OCI-LY3 (cell line): ENCODE data around the gene AKAP6.

Source experiments
- H2AFZ ChIP-seq: fragments of 200-600, 300-600 bp; shearing (Covaris generic); 2 replicates; pipeline ENCODE4 v1.6.0; 2014; ENCODE audit warnings: antibody characterized with exemption, low read depth, low read length
- H3K27ac ChIP-seq: fragments of 200-600, 300-600 bp; sonication (generic); 2 replicates; pipeline ENCODE4 v1.5.1; 2014; ENCODE audit warnings: mild to moderate bottlenecking, low read length, moderate library complexity, mixed read lengths
- H3K27me3 ChIP-seq: fragments of 200-600, 300-600 bp; sonication (generic); 2 replicates; pipeline ENCODE4 v1.6.1; 2014; ENCODE audit warnings: low read depth, low read length, mixed read lengths
- H3K36me3 ChIP-seq: fragments of 200-600, 300-600 bp; sonication (generic); replicated peaks from 2 replicates; pipeline ENCODE3; 2014; ENCODE audit warnings: low read depth, low read length, mixed read lengths
- H3K4me1 ChIP-seq: fragments of 300-600, 200-600 bp; sonication (generic); 2 replicates; pipeline ENCODE4 v1.6.1; 2014; ENCODE audit warnings: low read length, mixed read lengths
- H3K4me2 ChIP-seq: fragments of 200-600, 300-600 bp; sonication (generic); 2 replicates; pipeline ENCODE4 v1.6.1; 2014; ENCODE audit warnings: low read length, mixed read lengths
- H3K4me3 ChIP-seq: fragments of 300-600, 200-600 bp; sonication (generic); 2 replicates; pipeline ENCODE4 v1.5.1; 2014; ENCODE audit warnings: antibody characterized with exemption, mild to moderate bottlenecking, low read length, moderate library complexity
- H3K79me2 ChIP-seq: fragments of 300-600, 200-600 bp; shearing (Covaris generic); 2 replicates; pipeline ENCODE4 v1.6.1; 2014; ENCODE audit warnings: mild to moderate bottlenecking, low read length, mixed read lengths
- H3K9ac ChIP-seq: fragments of 300-600, 200-600 bp; shearing (Covaris generic); 2 replicates; pipeline ENCODE4 v1.6.0; 2014; ENCODE audit warnings: mild to moderate bottlenecking, low read length, moderate library complexity
- H3K9me3 ChIP-seq: fragments of 200-600, 300-600 bp; shearing (Covaris generic); 2 replicates; pipeline ENCODE4 v1.6.1; 2014; ENCODE audit warnings: low read length, mixed read lengths; ENCODE audit not compliant: insufficient read depth
- H4K20me1 ChIP-seq: fragments of 200-600, 300-600 bp; sonication (generic); 2 replicates; pipeline ENCODE4 v1.6.1; 2016; ENCODE audit warnings: low read length, mixed read lengths; ENCODE audit not compliant: insufficient read depth
- EZH2phosphoT487 ChIP-seq: fragments of 200-600 bp; shearing (Covaris generic); IDR thresholded peaks from 2 replicates; pipeline ENCODE4 v1.6.1; 2018; ENCODE audit warnings: antibody characterized with exemption, mixed run types, low read depth
- TF ChIP-seq, protein P1 (sequence below): fragments of 200-600, 300-600 bp; sonication (generic); IDR thresholded peaks from 2 replicates; pipeline ENCODE4 v1.5.1; 2014; ENCODE audit warnings: antibody characterized with exemption, low read length, low read depth

Gene AKAP6

DNA sequence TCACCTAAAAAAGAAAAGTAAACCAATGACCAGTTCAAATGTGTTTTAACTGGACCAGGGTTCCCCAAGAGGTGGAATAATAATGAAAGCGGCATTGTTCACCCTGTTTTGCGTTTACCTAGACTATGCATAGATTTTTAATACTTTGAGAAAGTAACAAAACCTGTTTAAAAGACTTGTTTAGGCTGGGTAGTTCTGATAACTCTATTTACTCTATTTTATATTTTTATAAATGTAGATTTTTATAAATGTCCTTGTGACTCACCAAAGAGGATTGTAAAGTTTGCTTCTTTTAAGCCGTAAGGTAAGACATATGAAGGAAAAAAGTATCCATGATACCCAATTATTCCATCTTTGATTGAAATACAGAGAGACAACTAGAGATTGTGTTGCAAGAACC is 321.6 kb downstream of the AKAP6 start:
- TF ChIP-seq, protein P1, sequence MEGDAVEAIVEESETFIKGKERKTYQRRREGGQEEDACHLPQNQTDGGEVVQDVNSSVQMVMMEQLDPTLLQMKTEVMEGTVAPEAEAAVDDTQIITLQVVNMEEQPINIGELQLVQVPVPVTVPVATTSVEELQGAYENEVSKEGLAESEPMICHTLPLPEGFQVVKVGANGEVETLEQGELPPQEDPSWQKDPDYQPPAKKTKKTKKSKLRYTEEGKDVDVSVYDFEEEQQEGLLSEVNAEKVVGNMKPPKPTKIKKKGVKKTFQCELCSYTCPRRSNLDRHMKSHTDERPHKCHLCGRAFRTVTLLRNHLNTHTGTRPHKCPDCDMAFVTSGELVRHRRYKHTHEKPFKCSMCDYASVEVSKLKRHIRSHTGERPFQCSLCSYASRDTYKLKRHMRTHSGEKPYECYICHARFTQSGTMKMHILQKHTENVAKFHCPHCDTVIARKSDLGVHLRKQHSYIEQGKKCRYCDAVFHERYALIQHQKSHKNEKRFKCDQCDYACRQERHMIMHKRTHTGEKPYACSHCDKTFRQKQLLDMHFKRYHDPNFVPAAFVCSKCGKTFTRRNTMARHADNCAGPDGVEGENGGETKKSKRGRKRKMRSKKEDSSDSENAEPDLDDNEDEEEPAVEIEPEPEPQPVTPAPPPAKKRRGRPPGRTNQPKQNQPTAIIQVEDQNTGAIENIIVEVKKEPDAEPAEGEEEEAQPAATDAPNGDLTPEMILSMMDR = no peak
- Histone ChIP-seq H3K27me3 (no peaks in the 10 kb centered on the region), H3K79me2 (no peaks in the 10 kb centered on the region), H4K20me1 (no peaks in the 10 kb centered on the region), H3K27ac (no peak overlapping the region), H3K36me3 (no peaks in the 10 kb centered on the region), H3K9ac (no peak overlapping the region), H2AFZ (no peak overlapping the region), H3K4me3 (no peak overlapping the region), H3K9me3 (no peaks in the 10 kb centered on the region), H3K4me1 (no peaks in the 10 kb centered on the region), H3K4me2 (no peak overlapping the region)

DNA sequence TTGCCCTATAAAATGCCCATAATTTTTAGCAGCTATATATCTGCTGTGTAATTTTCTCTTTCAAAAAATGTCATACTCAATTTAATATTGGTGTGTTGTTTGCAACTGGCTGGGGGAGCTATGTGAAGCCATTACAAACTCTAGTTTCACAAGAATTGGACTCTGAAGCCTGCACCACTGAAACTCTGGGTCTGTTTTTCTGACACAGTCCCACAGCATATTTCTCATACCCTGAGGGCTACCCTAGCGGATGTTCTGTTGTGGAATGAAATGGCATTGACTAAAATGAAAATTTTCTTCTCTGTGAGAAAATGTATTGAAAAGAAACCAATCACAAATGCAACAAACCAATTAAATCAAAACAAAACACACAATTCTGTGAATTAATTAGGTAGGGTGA is 325.0 kb downstream of the AKAP6 start:
- Histone ChIP-seq H3K27me3 (no peaks in the 10 kb centered on the region), H3K36me3 (no peaks in the 10 kb centered on the region), H3K4me2 (no peak overlapping the region), H3K9ac (no peak overlapping the region), H3K4me1 (peaks cover 29% of the 10 kb centered on the region), H3K9me3 (no peaks in the 10 kb centered on the region), H3K79me2 (no peaks in the 10 kb centered on the region), H3K27ac (no peak overlapping the region), H3K4me3 (no peak overlapping the region), H2AFZ (no peak overlapping the region), H4K20me1 (no peaks in the 10 kb centered on the region)
- no peak for TF ChIP-seq EZH2phosphoT487
- TF ChIP-seq, protein P1 = no peak

DNA sequence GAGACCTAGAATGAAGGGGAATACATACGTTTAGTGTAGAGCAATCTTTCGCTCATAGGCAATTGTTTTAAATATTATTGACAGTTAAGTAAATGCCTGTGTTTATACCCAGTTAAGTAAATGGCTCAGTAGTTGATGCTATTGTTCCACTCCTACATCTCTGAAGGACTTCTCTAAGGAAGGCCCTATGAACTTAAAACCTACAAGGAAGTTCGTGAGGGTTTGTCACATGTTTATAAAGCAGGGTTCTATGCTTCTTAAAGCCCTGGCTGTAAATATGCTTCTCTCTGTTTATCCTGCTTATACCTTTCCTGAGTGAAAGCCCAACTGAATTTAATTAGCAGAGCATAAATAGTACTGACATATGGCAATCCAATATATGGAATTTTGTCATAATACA is 327.5 kb downstream of the AKAP6 start:
- Histone ChIP-seq H3K4me3 (no peak overlapping the region), H3K36me3 (no peaks in the 10 kb centered on the region), H4K20me1 (no peaks in the 10 kb centered on the region), H3K4me1 (peaks cover 35% of the 10 kb centered on the region), H3K27ac (peak overlapping the region; percentile 56), H2AFZ (0 out of 2 replicates have a peak overlapping the region, but pooled peaks have one; percentile 88), H3K4me2 (peak overlapping the region; percentile 70), H3K27me3 (no peaks in the 10 kb centered on the region), H3K9ac (no peak overlapping the region), H3K79me2 (no peaks in the 10 kb centered on the region), H3K9me3 (no peaks in the 10 kb centered on the region)
- TF ChIP-seq EZH2phosphoT487 = no peak
- TF ChIP-seq, protein P1 = no peak

DNA sequence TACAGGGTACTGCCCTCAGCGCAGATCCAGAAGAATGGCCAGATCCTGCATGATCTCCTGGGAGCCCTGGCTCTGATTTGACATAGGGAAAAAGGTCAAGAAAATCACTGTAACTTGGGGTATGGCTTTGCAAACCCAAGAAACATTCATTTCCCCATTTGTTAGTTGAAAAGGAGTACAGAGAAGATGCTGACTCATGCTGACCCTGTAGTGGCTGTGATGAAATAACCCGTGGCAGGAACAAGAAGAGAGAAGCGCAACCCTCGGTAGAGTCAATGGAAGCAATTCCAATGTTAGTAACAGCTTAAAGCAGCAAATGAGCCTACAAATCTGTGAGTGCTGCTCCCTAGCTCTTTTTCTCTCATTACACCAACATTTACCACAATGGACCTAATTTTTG is 328.0 kb downstream of the AKAP6 start:
- Histone ChIP-seq H3K9ac (peak overlapping the region; percentile 51), H3K27ac (peak overlapping the region; percentile 56), H2AFZ (peak overlapping the region; percentile 88), H3K4me2 (peak overlapping the region; percentile 70), H3K36me3 (no peaks in the 10 kb centered on the region), H3K9me3 (no peaks in the 10 kb centered on the region), H3K79me2 (no peaks in the 10 kb centered on the region), H4K20me1 (no peaks in the 10 kb centered on the region), H3K27me3 (no peaks in the 10 kb centered on the region), H3K4me1 (peaks cover 35% of the 10 kb centered on the region), H3K4me3 (peak overlapping the region; percentile 58)
- TF ChIP-seq, protein P1 = no peak
- TF ChIP-seq EZH2phosphoT487 = no peak
